Measurements from ENCODE around the gene C5orf58.

- TF ChIP-seq, protein P1, sequence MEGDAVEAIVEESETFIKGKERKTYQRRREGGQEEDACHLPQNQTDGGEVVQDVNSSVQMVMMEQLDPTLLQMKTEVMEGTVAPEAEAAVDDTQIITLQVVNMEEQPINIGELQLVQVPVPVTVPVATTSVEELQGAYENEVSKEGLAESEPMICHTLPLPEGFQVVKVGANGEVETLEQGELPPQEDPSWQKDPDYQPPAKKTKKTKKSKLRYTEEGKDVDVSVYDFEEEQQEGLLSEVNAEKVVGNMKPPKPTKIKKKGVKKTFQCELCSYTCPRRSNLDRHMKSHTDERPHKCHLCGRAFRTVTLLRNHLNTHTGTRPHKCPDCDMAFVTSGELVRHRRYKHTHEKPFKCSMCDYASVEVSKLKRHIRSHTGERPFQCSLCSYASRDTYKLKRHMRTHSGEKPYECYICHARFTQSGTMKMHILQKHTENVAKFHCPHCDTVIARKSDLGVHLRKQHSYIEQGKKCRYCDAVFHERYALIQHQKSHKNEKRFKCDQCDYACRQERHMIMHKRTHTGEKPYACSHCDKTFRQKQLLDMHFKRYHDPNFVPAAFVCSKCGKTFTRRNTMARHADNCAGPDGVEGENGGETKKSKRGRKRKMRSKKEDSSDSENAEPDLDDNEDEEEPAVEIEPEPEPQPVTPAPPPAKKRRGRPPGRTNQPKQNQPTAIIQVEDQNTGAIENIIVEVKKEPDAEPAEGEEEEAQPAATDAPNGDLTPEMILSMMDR (IDR thresholded peaks at IDR 0.05): no peak
- TF ChIP-seq EP300 (IDR thresholded peaks at IDR 0.05) (no peak), POLR2A (IDR thresholded peaks at IDR 0.05) (no peak)
Observed at GRCh38 chr5:170223360-170223759, 9.4 kb upstream of the C5orf58 start.
